Left renal cortex interstitium (tissue), 4 donors: ENCODE results near the gene AQP2. TPM values are rescaled to one million over a fixed set of nuclear protein-coding genes. Genes with fewer than 3 reads are reported as not detected.

Source experiments
- DNase-seq, 4 donors: peaks; one replicate each; pipeline ENCODE4 v3.0.0-alpha.2; 2013; ENCODE audit warnings: low read depth in 4 of 4, low spot score in 2 of 4, missing footprints in 1 of 4
- polyA plus RNA-seq, 4 donors: library from polyadenylated mRNA; unstranded; fragments of 120-200 nt; gene quantifications; one replicate each; pipeline ENCODE4 v1.2.1, GENCODE V29; 2013; ENCODE audit not compliant: insufficient read length in 4 of 4

AQP2 gene
- polyA plus RNA-seq, 4 donors, result 112 to 216 (median 113) TPM

DNA sequence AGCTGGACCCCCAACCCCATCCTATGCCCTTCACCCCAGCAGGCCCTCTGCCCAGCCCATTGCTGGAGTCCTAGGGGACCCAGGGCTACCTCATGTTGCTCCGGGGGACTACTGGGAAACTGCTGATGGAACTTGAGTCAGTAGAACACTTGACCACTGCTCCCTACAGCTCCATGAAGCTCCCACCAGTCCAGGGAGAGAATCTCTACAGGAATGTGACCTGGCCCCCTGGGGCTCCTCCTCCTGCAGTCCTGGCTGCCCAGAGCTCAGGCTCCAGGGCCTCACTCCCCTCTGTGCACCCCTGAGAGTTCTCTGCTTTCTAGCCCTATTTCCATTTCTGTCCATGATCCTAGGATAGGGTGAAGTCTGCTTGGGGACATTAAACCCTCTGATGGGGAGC lies 10.8 kb upstream of the AQP2 start:
- no peak for DNase-seq

GRCh38 chr12:49941556-49942511 lies 8.7 kb upstream of the AQP2 start:
- DNase-seq, result no peak

DNA sequence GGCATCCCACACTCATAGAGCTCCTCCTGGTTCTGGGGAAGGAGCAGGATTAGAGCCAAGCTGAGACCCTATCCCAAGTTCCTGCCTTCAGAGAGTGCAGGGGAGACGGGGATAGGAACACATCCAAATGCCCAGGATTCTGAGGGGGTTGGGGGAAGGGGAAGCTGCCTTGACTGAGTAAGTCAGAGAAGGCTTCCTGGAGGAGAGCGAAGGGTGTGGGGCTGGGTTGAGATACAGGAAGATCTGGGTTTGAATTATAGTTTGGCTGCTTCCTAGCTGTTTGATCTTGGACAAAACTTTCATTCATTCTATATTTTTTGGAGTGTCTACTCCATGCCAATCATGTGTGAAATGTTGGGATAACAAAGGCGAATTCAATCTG lies 8.0 kb upstream of the AQP2 start:
- no peak for DNase-seq

GRCh38 chr12:49942921-49943624 lies 7.5 kb upstream of the AQP2 start:
- no peak for DNase-seq

- DNase-seq, result no peak
Observed at GRCh38 chr12:49943625-49943960, 6.9 kb upstream of the AQP2 start.

DNA sequence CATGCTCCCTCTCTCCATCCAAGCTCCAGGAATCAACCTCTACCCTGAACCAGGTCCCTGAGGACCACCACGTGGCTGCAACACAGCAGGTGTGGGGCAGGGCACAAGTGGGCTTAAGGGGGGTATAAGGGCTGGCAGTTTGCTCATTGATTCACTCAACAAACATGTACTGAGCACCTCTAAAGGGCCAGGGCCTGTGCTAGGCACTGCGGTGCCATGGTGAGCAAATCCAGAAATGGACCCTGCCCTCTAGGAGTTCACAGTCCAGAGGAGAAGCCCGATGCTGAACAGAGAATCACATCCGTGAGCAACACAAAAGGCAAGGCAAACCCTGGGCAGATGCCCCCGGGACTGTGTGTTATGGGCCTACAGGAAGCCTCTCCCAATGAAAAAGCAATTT lies 6.5 kb upstream of the AQP2 start:
- no peak for DNase-seq

GRCh38 chr12:49944718-49945117 lies 5.8 kb upstream of the AQP2 start:
- DNase-seq, result no peak

DNA sequence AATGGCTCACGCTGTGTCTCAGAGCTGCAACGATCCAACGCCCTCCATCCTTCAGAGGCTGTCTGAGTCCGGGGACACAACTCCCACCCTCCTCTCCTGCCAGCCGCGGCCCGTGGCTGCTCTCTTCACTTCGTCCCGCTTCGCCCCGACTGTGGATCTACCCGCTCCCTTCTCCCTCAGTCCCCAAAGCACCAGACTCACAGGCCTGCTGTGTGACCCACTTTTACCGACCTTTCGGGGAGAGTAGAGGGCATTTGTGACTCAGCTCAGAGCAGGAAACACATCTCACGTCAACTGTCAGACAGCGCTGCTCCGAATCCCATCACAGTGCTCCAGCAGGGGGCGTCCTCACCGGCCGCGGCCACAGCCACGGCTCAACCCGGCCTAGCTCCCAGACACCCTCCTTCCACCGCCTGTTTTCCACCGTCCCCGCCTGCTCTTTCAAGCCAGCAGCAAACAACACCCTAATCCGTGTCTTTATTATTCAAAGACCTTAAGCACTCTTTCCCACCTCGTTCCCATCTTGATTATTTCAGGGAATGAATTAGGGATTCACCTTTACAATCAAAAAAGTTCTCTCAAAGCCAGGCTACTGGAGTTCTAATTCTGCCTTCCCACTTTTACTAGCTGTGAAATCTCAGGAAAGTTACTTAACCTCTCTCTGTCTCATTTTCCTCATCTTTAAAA lies 5.0 kb upstream of the AQP2 start:
- DNase-seq, result peak in 1 of 4 donors; percentile 73

- DNase-seq, result no peak
Observed at GRCh38 chr12:49946086-49946485, 4.5 kb upstream of the AQP2 start.

DNA sequence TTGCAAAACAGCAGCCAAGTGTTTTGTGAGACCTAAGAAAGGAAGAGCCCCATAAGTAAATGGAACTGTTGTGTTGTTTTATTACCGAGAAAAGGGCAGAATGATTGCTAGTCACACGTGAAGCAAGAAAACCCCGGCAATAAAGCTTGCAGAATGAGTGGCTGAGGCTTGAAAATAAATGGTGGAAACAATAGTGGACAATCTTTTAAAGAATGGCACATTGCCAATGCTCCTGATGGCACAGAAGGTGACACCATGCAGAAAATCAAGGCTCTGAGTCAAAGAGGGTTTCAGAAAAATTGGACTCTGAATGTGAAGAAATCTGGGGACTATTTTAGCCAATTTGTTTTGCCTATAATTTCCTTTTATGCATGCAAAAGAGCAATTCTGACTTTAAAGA lies 4.0 kb upstream of the AQP2 start:
- DNase-seq, result no peak

DNA sequence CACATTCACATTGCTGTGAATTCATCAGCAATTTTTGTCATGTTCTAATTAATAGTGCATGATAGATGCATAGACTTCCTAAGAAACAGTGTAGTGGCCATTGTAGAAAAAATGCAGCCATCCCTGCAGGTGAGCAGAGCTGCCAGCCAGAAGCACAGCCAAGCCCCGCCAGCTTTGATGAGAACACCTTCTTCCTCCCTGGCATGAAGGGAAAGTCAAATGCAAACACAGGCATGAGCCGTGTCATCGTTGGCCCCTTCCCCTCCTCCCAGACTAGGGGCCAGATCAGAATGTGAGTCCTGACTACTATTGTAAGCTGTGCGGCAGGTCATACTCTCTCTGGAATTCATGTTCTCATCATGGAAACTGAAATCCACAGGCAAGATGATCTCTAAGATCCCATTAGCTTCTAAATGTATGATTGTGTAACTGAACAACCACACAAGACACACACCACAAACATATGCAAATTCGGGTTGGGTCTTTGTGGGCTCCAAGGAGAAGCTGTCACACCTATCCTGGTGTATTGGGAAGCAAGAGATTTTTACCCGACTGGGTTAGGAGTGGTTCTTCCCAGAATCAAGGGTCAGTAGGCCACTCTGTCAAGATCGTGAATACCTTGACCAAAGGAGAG lies 2.8 kb upstream of the AQP2 start:
- no peak for DNase-seq

DNA sequence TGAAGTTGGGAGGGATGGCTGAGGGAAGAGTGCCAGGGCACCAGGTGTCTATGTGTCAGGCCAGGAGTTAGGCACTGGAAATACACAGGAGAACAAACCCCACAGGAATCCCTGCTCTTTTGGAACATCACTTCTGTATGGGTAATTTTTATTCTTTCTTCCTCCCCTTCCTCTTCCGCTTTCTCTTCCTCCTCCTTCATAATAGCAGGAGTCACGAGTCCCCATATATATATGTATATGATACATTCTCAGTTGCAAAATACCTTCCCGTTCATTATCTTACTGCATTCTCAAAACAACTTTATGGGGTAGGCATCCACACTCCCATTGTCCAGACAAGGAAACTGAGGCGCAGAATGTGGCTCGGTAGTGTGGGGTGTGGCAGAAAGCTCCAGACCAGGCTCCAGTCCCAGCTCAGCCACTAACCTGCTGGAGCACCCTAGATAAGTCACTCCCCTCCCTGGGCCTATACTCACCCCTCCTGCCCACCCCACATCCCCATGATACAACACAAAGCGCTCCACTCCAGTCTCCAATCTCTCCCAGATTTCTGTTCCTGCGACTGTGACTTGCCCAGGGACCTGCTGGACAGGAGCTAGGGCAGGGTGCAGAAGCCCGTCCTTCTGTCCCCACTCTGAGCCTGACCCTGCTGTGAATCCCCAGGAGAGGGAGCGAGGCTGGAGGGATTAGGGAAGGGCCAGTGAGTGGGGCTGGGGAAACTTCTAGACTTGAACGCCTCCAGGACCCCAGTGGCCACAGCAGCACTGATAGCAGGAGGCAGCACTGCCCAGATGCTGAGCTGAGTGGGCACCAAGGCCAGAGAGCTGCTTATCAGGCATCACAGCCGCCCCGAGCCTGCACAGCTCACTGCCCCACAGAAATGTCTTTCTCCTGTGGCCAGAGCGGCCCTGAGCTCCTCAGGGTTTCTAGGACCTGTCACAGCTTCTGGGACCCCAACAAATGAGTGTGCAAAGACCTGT lies 1.4 kb upstream of the AQP2 start:
- DNase-seq, result no peak

GRCh38 chr12:49949866-49950265 lies 671 bp upstream of the AQP2 start:
- DNase-seq, result no peak

GRCh38 chr12:49951411-49952240 lies 1.1 kb downstream of the AQP2 start:
- DNase-seq, result no peak

GRCh38 chr12:49952391-49953055 lies 2.0 kb downstream of the AQP2 start:
- DNase-seq, result no peak

DNA sequence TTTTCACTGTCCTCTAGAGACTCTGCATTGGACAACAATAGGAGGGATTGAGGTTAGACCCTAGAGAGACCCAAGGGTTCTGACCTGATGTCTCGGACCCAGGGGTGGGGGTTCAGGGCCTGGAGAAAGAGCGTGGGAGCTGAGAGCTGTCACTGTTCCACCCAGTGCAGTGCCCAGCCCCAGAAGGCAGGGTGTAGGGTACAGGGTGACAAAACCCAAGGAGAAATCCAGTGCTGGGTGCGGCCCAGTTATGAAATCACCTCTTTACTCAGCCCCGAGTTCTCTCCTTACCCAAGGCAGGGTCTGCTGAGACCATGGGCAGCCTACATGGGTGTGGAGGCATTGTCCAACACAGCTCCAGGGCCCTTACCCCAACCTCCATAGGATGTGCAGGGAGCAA lies 2.6 kb downstream of the AQP2 start:
- no peak for DNase-seq

- DNase-seq, result no peak
Observed at GRCh38 chr12:49953961-49954846, 3.7 kb downstream of the AQP2 start.
